Measurements from ENCODE around the gene ZCCHC14. TPM values are rescaled to one million over a fixed set of nuclear protein-coding genes. Genes with fewer than 3 reads are reported as not detected.
A peak's percentile ranks its signal among the peaks of the same experiment; 100 is the strongest.
"Not testable (repeated sequence)": the region's sequence is repeated elsewhere in the genome, so short reads cannot be mapped to it uniquely, and the experiment has no call there.

ZCCHC14 gene
- total RNA-seq, 1 donor from 2014 or later: 19.2 TPM

- DNase-seq: no peak
Measured at GRCh38 chr16:87407511-87408112, 85.2 kb downstream of the ZCCHC14 start.

- DNase-seq: no peak
Measured at GRCh38 chr16:87406495-87407088, 86.2 kb downstream of the ZCCHC14 start.

GRCh38 chr16:87404764-87405625 lies 87.8 kb downstream of the ZCCHC14 start:
- no peak for DNase-seq

- DNase-seq: no peak
Measured at GRCh38 chr16:87395181-87395842, 97.5 kb downstream of the ZCCHC14 start.

- no peak for DNase-seq
Measured at GRCh38 chr16:87393680-87394055, 99.2 kb downstream of the ZCCHC14 start.

- peak; percentile 65 for DNase-seq
Measured at GRCh38 chr16:87392821-87393679, 99.8 kb downstream of the ZCCHC14 start.

GRCh38 chr16:87391950-87392820 lies 100.6 kb downstream of the ZCCHC14 start, which contains the start of gene MAP1LC3B:
TSS of gene MAP1LC3B (plus strand) at chr16:87392336. CDS start at chr16:87392428, 92 bp downstream.
- DNase-seq: peak; percentile 98

- DNase-seq: no peak
Measured at GRCh38 chr16:87391324-87391949, 101.4 kb downstream of the ZCCHC14 start.

- DNase-seq: no peak
Measured at GRCh38 chr16:87390641-87391323, 102.0 kb downstream of the ZCCHC14 start.

GRCh38 chr16:87389914-87390313 lies 102.9 kb downstream of the ZCCHC14 start:
- DNase-seq: not testable (repeated sequence)

- no peak for DNase-seq
Measured at GRCh38 chr16:87389245-87389644, 103.6 kb downstream of the ZCCHC14 start.

GRCh38 chr16:87388818-87389134 lies 104.0 kb downstream of the ZCCHC14 start:
- DNase-seq: no peak

GRCh38 chr16:87387942-87388817 lies 104.6 kb downstream of the ZCCHC14 start:
- peak; percentile 98 for DNase-seq

GRCh38 chr16:87384875-87385167 lies 108.0 kb downstream of the ZCCHC14 start:
- not testable (repeated sequence) for DNase-seq

- DNase-seq: no peak
Measured at GRCh38 chr16:87384162-87384874, 108.5 kb downstream of the ZCCHC14 start.

GRCh38 chr16:87383505-87384161 lies 109.2 kb downstream of the ZCCHC14 start, which contains the start of gene FBXO31:
TSS of gene FBXO31 (minus strand) at chr16:87383776. CDS start at chr16:87383744, 32 bp downstream.
- DNase-seq: peak; percentile 97

- no peak for DNase-seq
Measured at GRCh38 chr16:87382023-87382785, 110.6 kb downstream of the ZCCHC14 start.
